ENCODE data around the gene CIDEB.
"Not testable (repeated sequence)": the region's sequence is repeated elsewhere in the genome, so short reads cannot be mapped to it uniquely, and the experiment has no call there.

CIDEB gene

GRCh38 chr14:24307575-24308341 is at the start of gene CIDEB:
TSS of gene CIDEB (minus strand) at chr14:24307977. CDS start at chr14:24307858, 119 bp downstream.
- no peak for DNase-seq

- DNase-seq, result no peak
These were observed 48.4 kb upstream of the CIDEB start for GRCh38 chr14:24356208-24356607.

GRCh38 chr14:24355009-24355408 is 47.2 kb upstream of the CIDEB start:
- no peak for DNase-seq

- not testable (repeated sequence) for DNase-seq
These were observed 46.7 kb upstream of the CIDEB start for GRCh38 chr14:24354482-24354825.

- DNase-seq, result no peak
These were observed 46.0 kb upstream of the CIDEB start for GRCh38 chr14:24353559-24354481.

- DNase-seq, result peak; percentile 6
These were observed 43.7 kb upstream of the CIDEB start for GRCh38 chr14:24351517-24351916.

- DNase-seq, result no peak
These were observed 42.0 kb upstream of the CIDEB start for GRCh38 chr14:24349742-24350141.

GRCh38 chr14:24348186-24348585 is 40.4 kb upstream of the CIDEB start:
- DNase-seq, result no peak

- DNase-seq, result no peak
These were observed 39.4 kb upstream of the CIDEB start for GRCh38 chr14:24347134-24347533.

- no peak for DNase-seq
These were observed 36.3 kb upstream of the CIDEB start for GRCh38 chr14:24343795-24344660.

- DNase-seq, result no peak
These were observed 35.1 kb upstream of the CIDEB start for GRCh38 chr14:24342889-24343288.

GRCh38 chr14:24340606-24341005 is 32.8 kb upstream of the CIDEB start:
- DNase-seq, result no peak

- DNase-seq, result no peak
These were observed 31.7 kb upstream of the CIDEB start, which contains the start of gene RIPK3 for GRCh38 chr14:24339284-24340151. TSS of gene RIPK3 (minus strand) at chr14:24339991. CDS start at chr14:24339826, 165 bp downstream.

GRCh38 chr14:24338843-24339242 is 31.1 kb upstream of the CIDEB start:
- no peak for DNase-seq

GRCh38 chr14:24337824-24338175 is 30.0 kb upstream of the CIDEB start:
- DNase-seq, result no peak

GRCh38 chr14:24337144-24337823 is 29.5 kb upstream of the CIDEB start:
- no peak for DNase-seq

- no peak for DNase-seq
These were observed 27.8 kb upstream of the CIDEB start for GRCh38 chr14:24335461-24336171.

GRCh38 chr14:24334431-24335291 is 26.9 kb upstream of the CIDEB start, which contains the start of gene ADCY4:
TSS of gene ADCY4 (minus strand) at chr14:24335071. CDS start at chr14:24334652, 419 bp downstream.
- DNase-seq, result no peak

GRCh38 chr14:24332268-24332993 is 24.7 kb upstream of the CIDEB start:
- peak; percentile 35 for DNase-seq

Data from NCI-H526 treated with DMSO at 0.1 percent for 48 hours (cell line).